NCI-H2029 (cell line): ENCODE data around the gene TSEN54.
A peak's percentile ranks its signal among the peaks of the same experiment; 100 is the strongest.

Experiments
- DNase-seq: peaks from one replicate; lab custom pipeline; 2025; lab: John Stamatoyannopoulos, UW

Gene TSEN54

GRCh38 chr17:75542728-75543336, 26.5 kb downstream of the TSEN54 start:
- no peak for DNase-seq

GRCh38 chr17:75544250-75544649, 27.9 kb downstream of the TSEN54 start:
- DNase-seq: no peak

- DNase-seq: no peak
These were observed 29.9 kb downstream of the TSEN54 start for GRCh38 chr17:75546181-75546580.

- DNase-seq: no peak
These were observed 30.8 kb downstream of the TSEN54 start for GRCh38 chr17:75547091-75547490.

GRCh38 chr17:75548813-75549212, 32.5 kb downstream of the TSEN54 start:
- DNase-seq: no peak

- peak; percentile 88 for DNase-seq
These were observed 33.2 kb downstream of the TSEN54 start for GRCh38 chr17:75549246-75550138.

- peak; percentile 47 for DNase-seq
These were observed 33.8 kb downstream of the TSEN54 start for GRCh38 chr17:75550139-75550465.

GRCh38 chr17:75551266-75551665, 34.9 kb downstream of the TSEN54 start:
- DNase-seq: no peak

- no peak for DNase-seq
These were observed 36.3 kb downstream of the TSEN54 start for GRCh38 chr17:75552425-75553294.

GRCh38 chr17:75553295-75554110, 37.2 kb downstream of the TSEN54 start:
- DNase-seq: no peak

GRCh38 chr17:75555679-75556153, 39.4 kb downstream of the TSEN54 start:
- no peak for DNase-seq

- no peak for DNase-seq
These were observed 40.9 kb downstream of the TSEN54 start for GRCh38 chr17:75557075-75557851.

GRCh38 chr17:75557852-75558665, 41.7 kb downstream of the TSEN54 start:
- no peak for DNase-seq

GRCh38 chr17:75558666-75559530, 42.6 kb downstream of the TSEN54 start:
- no peak for DNase-seq

GRCh38 chr17:75559958-75560533, 43.7 kb downstream of the TSEN54 start:
- DNase-seq: no peak

- DNase-seq: no peak
These were observed 45.7 kb downstream of the TSEN54 start for GRCh38 chr17:75561927-75562603.

- no peak for DNase-seq
These were observed 46.9 kb downstream of the TSEN54 start for GRCh38 chr17:75563063-75563758.
